Karpas-422 (cell line): ENCODE data around the gene HOXB6. TPM values are rescaled to one million over a fixed set of nuclear protein-coding genes. Genes with fewer than 3 reads are reported as not detected.

Experiments used
- DNase-seq: peaks from one replicate; pipeline ENCODE4 v3.0.0-alpha.2; 2015
- H2AFZ ChIP-seq: fragments of 200-600 bp; sonication (generic); 2 replicates; pipeline ENCODE4 v1.6.1; 2014; ENCODE audit warnings: antibody characterized with exemption, low read length, mixed read lengths
- H3K27ac ChIP-seq: fragments of 200-600 bp; sonication (generic); 2 replicates; pipeline ENCODE4 v1.5.1; 2014; ENCODE audit warnings: mild to moderate bottlenecking, low read length, moderate library complexity
- H3K27me3 ChIP-seq: fragments of 200-600 bp; sonication (generic); 2 replicates; pipeline ENCODE4 v1.6.1; 2014; ENCODE audit warnings: low read length, mixed read lengths
- H3K36me3 ChIP-seq: fragments of 200-600 bp; sonication (generic); 2 replicates; pipeline ENCODE4 v1.6.1; 2014; ENCODE audit warnings: low read length, mixed read lengths; ENCODE audit not compliant: insufficient read depth
- H3K4me1 ChIP-seq: fragments of 200-600 bp; sonication (generic); 2 replicates; pipeline ENCODE4 v1.6.1; 2014; ENCODE audit warnings: mild to moderate bottlenecking, low read length, mixed read lengths
- H3K4me2 ChIP-seq: fragments of 200-600 bp; sonication (generic); 2 replicates; pipeline ENCODE4 v1.6.1; 2014; ENCODE audit warnings: low read length, low read depth, mild to moderate bottlenecking; ENCODE audit not compliant: poor library complexity, severe bottlenecking
- H3K4me3 ChIP-seq: fragments of 200-600 bp; sonication (generic); 2 replicates; pipeline ENCODE4 v1.5.1; 2014; ENCODE audit warnings: mild to moderate bottlenecking, antibody characterized with exemption, low read length, mixed read lengths
- H3K79me2 ChIP-seq: fragments of 200-600 bp; sonication (generic); 2 replicates; pipeline ENCODE4 v1.6.1; 2014; ENCODE audit warnings: mild to moderate bottlenecking, low read length, mixed read lengths
- H3K9ac ChIP-seq: fragments of 200-600 bp; sonication (generic); 2 replicates; pipeline ENCODE4 v1.6.0; 2014; ENCODE audit warnings: low read length
- H3K9me2 ChIP-seq: fragments of 200-600 bp; sonication (generic), shearing (Covaris generic); replicated peaks from 2 replicates; pipeline ENCODE4 v1.6.0; 2014; ENCODE audit warnings: mild to moderate bottlenecking, low read length, moderate library complexity; ENCODE audit not compliant: insufficient read depth
- H3K9me3 ChIP-seq: fragments of 300-700, 200-600 bp; sonication (generic); 2 replicates; pipeline ENCODE4 v1.6.1; 2014; ENCODE audit warnings: low read length, mixed read lengths
- H4K20me1 ChIP-seq: fragments of 200-600 bp; sonication (generic); 2 replicates; pipeline ENCODE4 v1.6.1; 2014; ENCODE audit warnings: mild to moderate bottlenecking, antibody characterized with exemption, low read length, low read depth; ENCODE audit not compliant: insufficient read depth
- total RNA-seq: library from RNA; depleted of rRNA; stranded (reverse); fragments of >200 nt; shearing (Covaris generic); gene quantifications from 2 replicates; pipeline ENCODE4 v1.2.3, GENCODE V29; 2014; ENCODE audit warnings: low replicate concordance

The HOXB6 gene
- total RNA-seq, 1 experiment from 2014 or later: 0.48 TPM

DNA sequence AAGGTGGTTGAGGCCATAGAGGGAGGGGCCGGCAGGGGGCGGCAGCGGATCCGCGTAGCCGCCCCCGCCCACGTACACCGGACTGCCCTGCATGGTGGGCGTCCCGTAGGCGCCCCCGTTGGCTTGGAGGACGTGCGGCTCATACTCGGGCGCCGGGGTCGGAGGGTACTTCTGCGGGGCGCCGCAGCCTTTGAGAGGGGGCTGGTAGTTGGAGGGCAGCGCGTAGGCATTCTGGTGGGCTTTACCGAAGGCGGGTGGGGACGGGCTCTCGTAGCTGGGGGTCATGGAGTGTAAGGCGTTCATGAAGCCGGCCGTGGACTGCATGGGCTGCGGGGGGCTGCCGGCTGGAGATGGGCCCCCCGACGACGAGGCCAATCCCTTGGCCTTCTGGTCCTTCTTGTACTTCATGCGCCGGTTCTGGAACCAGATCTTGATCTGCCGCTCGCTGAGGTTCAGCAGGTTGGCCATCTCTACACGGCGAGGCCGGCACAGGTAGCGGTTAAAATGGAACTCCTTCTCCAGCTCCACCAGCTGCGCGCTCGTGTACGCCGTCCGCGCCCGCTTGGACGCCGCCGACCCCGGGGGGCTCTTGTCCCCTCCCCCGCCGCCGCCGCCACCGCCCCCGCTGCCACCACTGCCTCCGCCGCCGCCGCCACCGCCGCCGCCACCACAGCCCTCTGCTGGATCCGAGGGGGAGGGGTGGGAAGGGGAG lies 54.1 kb downstream of the HOXB6 start:
- H4K20me1 ChIP-seq: no peaks in the 10 kb centered on the region
- no peak overlapping the region for H3K9ac ChIP-seq
- no peaks in the 10 kb centered on the region for H3K4me1 ChIP-seq
- H3K79me2 ChIP-seq: no peaks in the 10 kb centered on the region
- no peaks in the 10 kb centered on the region for H3K9me2 ChIP-seq
- no peaks in the 10 kb centered on the region for H3K36me3 ChIP-seq
- no peak for DNase-seq
- no peak overlapping the region for H3K27ac ChIP-seq
- no peak overlapping the region for H2AFZ ChIP-seq
- no peaks in the 10 kb centered on the region for H3K27me3 ChIP-seq
- H3K4me2 ChIP-seq: no peak overlapping the region
- H3K4me3 ChIP-seq: no peak overlapping the region
- no peaks in the 10 kb centered on the region for H3K9me3 ChIP-seq

- Histone ChIP-seq H3K79me2 (no peaks in the 10 kb centered on the region), H3K4me2 (no peak overlapping the region), H3K9me2 (no peaks in the 10 kb centered on the region), H3K27ac (no peak overlapping the region), H3K4me3 (no peak overlapping the region), H2AFZ (no peak overlapping the region), H3K9me3 (no peaks in the 10 kb centered on the region), H3K36me3 (no peaks in the 10 kb centered on the region), H3K4me1 (no peaks in the 10 kb centered on the region), H3K27me3 (no peaks in the 10 kb centered on the region), H3K9ac (no peak overlapping the region), H4K20me1 (no peaks in the 10 kb centered on the region)
- DNase-seq: no peak
Measured at GRCh38 chr17:48549914-48550501, 54.8 kb downstream of the HOXB6 start.

- Histone ChIP-seq H3K4me1 (no peaks in the 10 kb centered on the region), H3K4me3 (no peak overlapping the region), H3K4me2 (no peak overlapping the region), H4K20me1 (no peaks in the 10 kb centered on the region), H3K79me2 (no peaks in the 10 kb centered on the region), H3K27ac (no peak overlapping the region), H3K36me3 (no peaks in the 10 kb centered on the region), H3K9ac (no peak overlapping the region), H2AFZ (no peak overlapping the region), H3K9me3 (no peaks in the 10 kb centered on the region), H3K27me3 (no peaks in the 10 kb centered on the region), H3K9me2 (no peaks in the 10 kb centered on the region)
- no peak for DNase-seq
Measured at GRCh38 chr17:48549281-48549630, 55.5 kb downstream of the HOXB6 start.

DNA sequence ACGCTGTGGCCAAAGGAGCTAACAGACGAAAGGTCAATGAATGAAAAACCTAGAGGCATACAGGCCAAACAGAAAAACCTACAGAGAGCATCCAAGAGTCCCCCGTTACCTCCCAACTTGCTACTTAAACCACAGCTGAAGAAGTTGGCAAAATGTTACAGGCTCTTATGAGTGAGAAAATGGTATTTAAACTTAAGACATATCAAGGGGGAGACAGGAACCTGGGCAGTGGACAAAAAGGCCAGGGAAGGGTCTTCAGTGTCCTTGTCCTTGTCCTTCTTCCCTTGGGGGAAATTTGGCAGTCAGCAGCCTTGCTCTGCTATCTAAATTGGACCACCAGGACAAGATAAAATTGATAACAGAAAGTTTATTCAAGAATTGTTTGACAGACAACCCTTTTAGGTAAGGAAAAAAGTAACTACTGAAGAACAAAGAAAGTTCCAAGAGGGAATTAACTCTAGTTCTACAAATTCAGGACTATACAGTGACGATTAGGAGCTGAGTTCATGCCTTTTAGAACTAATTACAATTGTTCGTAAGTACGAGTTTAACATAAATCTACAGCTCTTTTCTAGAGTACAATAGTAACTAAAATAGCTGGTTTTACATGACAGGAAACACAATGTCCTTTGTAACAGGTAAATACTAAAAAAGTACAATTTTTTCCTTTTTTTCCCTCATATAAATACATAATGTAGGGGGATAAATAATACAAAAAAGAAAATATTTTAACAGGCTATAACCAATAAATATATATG lies 56.1 kb downstream of the HOXB6 start:
- H4K20me1 ChIP-seq: no peaks in the 10 kb centered on the region
- H3K79me2 ChIP-seq: no peaks in the 10 kb centered on the region
- no peaks in the 10 kb centered on the region for H3K36me3 ChIP-seq
- H2AFZ ChIP-seq: no peak overlapping the region
- H3K4me3 ChIP-seq: no peak overlapping the region
- no peaks in the 10 kb centered on the region for H3K9me3 ChIP-seq
- H3K4me2 ChIP-seq: no peak overlapping the region
- H3K9ac ChIP-seq: no peak overlapping the region
- H3K9me2 ChIP-seq: no peaks in the 10 kb centered on the region
- no peaks in the 10 kb centered on the region for H3K27me3 ChIP-seq
- DNase-seq: no peak
- H3K27ac ChIP-seq: no peak overlapping the region
- no peaks in the 10 kb centered on the region for H3K4me1 ChIP-seq

DNA sequence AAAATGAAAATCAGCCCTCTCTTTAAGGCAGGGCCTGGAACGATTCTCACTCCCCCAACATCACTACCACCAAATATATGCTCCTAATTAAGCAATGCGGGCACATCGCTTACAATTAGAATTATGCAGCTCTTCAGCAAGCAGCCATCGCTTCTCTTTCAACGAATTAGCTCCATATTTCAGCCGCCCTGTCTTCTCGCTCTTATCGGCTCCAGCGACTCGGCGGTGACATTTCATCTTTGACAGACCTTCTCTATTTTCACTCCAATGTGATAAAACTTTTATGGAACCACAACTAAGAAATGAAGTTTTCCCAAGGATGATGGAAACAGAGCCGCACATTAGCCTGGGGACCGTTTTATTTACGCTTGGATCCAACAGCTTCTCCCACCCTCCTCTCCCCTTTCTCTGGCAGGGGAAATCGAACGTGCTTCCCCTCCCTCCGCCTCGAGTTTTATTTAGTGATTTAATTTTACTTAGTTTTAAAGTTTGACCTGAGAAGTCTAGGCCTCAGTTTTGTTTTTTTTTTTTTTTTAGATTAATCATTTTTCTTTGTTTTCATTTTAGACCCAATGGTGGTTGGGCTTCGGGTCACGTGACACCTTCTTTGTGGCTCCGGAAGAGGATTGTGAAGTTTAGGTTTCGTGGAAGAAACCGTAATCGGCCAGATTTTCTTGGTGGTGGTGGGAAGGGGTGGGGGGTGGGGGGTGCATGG lies 56.8 kb downstream of the HOXB6 start:
- Histone ChIP-seq H3K79me2 (no peaks in the 10 kb centered on the region), H3K9me2 (no peaks in the 10 kb centered on the region), H3K27me3 (no peaks in the 10 kb centered on the region), H4K20me1 (no peaks in the 10 kb centered on the region), H3K4me1 (no peaks in the 10 kb centered on the region), H3K4me3 (no peak overlapping the region), H2AFZ (no peak overlapping the region), H3K27ac (no peak overlapping the region), H3K36me3 (no peaks in the 10 kb centered on the region), H3K9me3 (no peaks in the 10 kb centered on the region), H3K4me2 (no peak overlapping the region), H3K9ac (no peak overlapping the region)
- no peak for DNase-seq

GRCh38 chr17:48546924-48547807 lies 57.6 kb downstream of the HOXB6 start:
- Histone ChIP-seq H3K36me3 (no peaks in the 10 kb centered on the region), H3K4me1 (no peaks in the 10 kb centered on the region), H3K4me2 (no peak overlapping the region), H3K9me3 (no peaks in the 10 kb centered on the region), H4K20me1 (no peaks in the 10 kb centered on the region), H2AFZ (no peak overlapping the region), H3K9ac (no peak overlapping the region), H3K9me2 (no peaks in the 10 kb centered on the region), H3K27me3 (no peaks in the 10 kb centered on the region), H3K4me3 (no peak overlapping the region), H3K27ac (no peak overlapping the region), H3K79me2 (no peaks in the 10 kb centered on the region)
- no peak for DNase-seq

DNA sequence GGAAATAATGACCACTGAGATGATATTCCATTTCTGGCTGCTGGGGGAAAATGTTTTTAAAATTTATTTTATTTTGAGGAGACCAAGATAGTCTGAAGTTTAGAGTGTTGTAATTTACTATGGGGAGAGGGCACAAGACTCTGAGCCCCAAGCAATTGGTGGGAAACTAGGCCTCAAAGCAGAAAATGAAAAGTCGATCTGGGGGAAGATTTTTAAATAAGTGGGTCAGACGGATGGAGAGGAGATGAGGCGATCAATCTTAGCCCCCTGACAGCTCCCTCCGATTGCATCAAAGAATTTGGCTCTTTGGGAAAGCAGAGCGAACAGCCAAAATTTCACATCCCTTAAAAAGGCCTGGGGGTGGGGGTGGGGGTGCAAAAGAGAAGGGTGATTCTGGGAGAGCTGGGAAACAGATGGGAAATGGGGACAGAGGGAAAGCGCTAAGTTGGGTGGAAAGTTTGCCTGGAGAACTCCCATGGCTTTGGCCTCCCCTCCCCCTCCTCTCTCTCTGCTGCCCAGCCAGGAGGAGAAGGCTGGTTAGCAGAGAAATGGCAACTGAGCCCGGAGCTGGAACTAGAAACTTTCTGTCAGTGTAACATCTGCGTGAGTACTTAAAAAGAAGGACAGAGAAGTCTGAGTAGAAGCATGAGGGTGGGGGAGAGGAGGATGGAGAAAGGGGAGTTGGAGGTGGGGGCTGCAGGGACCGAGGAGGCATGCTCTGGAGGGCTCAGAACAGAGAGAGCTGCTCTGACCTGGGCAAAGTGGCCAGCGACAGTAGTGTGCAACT lies 58.5 kb downstream of the HOXB6 start:
- Histone ChIP-seq H3K27ac (no peak overlapping the region), H3K4me1 (no peaks in the 10 kb centered on the region)

More for the DNA sequence above, 58.5 kb downstream of the HOXB6 start:
- H3K36me3 ChIP-seq: no peaks in the 10 kb centered on the region
- no peak overlapping the region for H2AFZ ChIP-seq
- H3K9ac ChIP-seq: no peak overlapping the region
- no peaks in the 10 kb centered on the region for H4K20me1 ChIP-seq
- H3K9me2 ChIP-seq: no peaks in the 10 kb centered on the region
- no peaks in the 10 kb centered on the region for H3K79me2 ChIP-seq
- no peak overlapping the region for H3K4me3 ChIP-seq
- H3K4me2 ChIP-seq: no peak overlapping the region
- DNase-seq: no peak
- no peaks in the 10 kb centered on the region for H3K27me3 ChIP-seq
- H3K9me3 ChIP-seq: no peaks in the 10 kb centered on the region
